Activated CD4-positive, alpha-beta T cell treated with anti-CD3 and anti-CD28 coated beads, Interleukin-2, amount 10 ng/mL, durations not matched to agents 7 days and 5 days (primary cell): Measurements from ENCODE around the gene CACNB1. TPM values are rescaled to one million over a fixed set of nuclear protein-coding genes. Genes with fewer than 3 reads are reported as not detected.
"Not testable (repeated sequence)": the region's sequence is repeated elsewhere in the genome, so short reads cannot be mapped to it uniquely, and the experiment has no call there.

Experiments used
- CTCF ChIA-PET: fragments of 350-600 bp; sonication (Branson Sonifier 250); formaldehyde crosslinking; loops from one replicate; lab custom pipeline; 2021; ENCODE audit warnings: antibody characterized with exemption; lab: Charles Lee
- POLR2A ChIA-PET: fragments of 350-600 bp; sonication (Branson Sonifier 250); formaldehyde crosslinking; loops from one replicate; lab custom pipeline; 2021; ENCODE audit warnings: antibody characterized with exemption; lab: Charles Lee
- DNase-seq: peaks from one replicate; pipeline ENCODE4 v3.0.0-alpha.2; 2020
- H3K27ac Mint-ChIP-seq: one replicate; pipeline ENCODE4 v1.8.0; 2021; ENCODE audit warnings: mild to moderate bottlenecking, moderate library complexity, mixed read lengths
- H3K27me3 Mint-ChIP-seq: one replicate; pipeline ENCODE4 v1.8.0; 2021; ENCODE audit warnings: mixed read lengths
- H3K36me3 Mint-ChIP-seq: one replicate; pipeline ENCODE4 v1.8.0; 2021; ENCODE audit warnings: low read depth, mixed read lengths
- H3K4me1 Mint-ChIP-seq: one replicate; pipeline ENCODE4 v1.8.0; 2021; ENCODE audit warnings: mixed read lengths
- H3K4me3 Mint-ChIP-seq: one replicate; pipeline ENCODE4 v1.8.0; 2021; ENCODE audit warnings: mild to moderate bottlenecking, moderate library complexity, mixed read lengths
- H3K9me3 Mint-ChIP-seq: one replicate; pipeline ENCODE4 v1.8.0; 2021; ENCODE audit warnings: mixed read lengths
- total RNA-seq, 2 experiments: library from RNA; stranded (reverse); gene quantifications; one replicate each; pipeline ENCODE4 v1.2.3, GENCODE V29; 2021

The CACNB1 gene
- total RNA-seq, 2 experiments from 2014 or later = 14.8 to 18.3 TPM

DNA sequence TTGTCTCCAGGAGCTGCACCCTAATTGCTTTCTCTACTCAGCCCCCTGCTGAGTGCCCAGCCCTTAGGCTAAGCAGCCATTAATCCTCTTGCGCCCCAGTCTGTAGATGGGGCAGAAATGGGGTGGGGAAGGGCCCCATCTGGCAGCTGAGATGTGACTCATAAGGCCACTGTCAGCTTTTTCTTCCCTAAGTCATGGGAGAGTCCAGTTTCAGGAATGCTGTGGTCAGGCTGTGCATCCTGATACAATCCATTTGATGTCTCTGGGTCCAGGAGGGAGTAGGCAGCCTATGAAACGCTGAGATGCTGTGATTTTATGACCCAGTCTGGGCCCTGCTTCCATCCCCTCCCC lies 58.3 kb downstream of the CACNB1 start:
- H3K27me3 Mint-ChIP-seq = no peaks in the 10 kb centered on the region
- no peaks in the 10 kb centered on the region for H3K9me3 Mint-ChIP-seq
- POLR2A ChIA-PET = no interaction called here
- no peaks in the 10 kb centered on the region for H3K36me3 Mint-ChIP-seq
- CTCF ChIA-PET = interaction anchor here (0.6 to 1.9 kb wide), 5 partner anchors 14 to 175 kb away, joined by 3 to 6 read pairs (median 4); no protein-coding TSS in a partner anchor
- DNase-seq = no peak
- no peak overlapping the region for H3K4me3 Mint-ChIP-seq
- no peak overlapping the region for H3K27ac Mint-ChIP-seq
- no peaks in the 10 kb centered on the region for H3K4me1 Mint-ChIP-seq

DNA sequence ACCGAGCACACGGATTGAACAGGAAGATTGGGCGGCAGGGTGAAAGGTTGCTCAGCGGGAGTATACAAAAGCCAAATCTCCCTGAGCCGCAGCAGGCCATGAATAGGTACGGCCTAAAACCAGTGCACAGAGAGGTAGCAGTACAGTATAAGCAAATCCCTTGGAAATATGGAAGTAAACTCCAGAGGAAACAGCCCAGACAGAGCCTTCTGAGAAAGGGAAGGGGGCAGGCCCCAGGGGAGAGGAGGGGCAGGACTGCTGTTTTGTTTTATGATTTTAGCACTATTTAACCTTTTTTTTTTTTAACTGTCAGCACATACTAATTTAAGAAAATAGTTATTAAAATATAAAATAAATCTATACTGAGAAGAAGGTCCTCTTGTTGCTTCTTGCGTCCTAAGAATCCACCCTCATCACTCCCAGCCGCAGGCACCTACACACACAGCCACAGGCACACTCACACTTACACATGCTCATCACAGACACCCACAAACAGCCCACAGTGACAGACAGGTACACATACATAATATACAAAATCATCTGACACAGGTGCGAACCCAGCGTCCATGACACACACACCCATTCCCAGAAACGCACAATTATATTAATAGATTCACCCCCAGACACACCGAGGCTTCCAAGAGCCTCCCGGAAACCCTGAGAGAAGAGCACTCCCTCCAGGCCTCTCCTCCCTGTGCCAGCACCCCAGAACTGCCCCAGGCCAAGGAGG lies 58.9 kb downstream of the CACNB1 start:
- ChIA-PET CTCF (interaction anchor here (0.6 to 1.9 kb wide), 5 partner anchors 13 to 175 kb away, joined by 3 to 6 read pairs (median 4); partner anchors contain the start of gene PLXDC1), POLR2A (no interaction called here)
- no peaks in the 10 kb centered on the region for H3K4me1 Mint-ChIP-seq
- H3K36me3 Mint-ChIP-seq = no peaks in the 10 kb centered on the region
- no peaks in the 10 kb centered on the region for H3K27me3 Mint-ChIP-seq
- no peaks in the 10 kb centered on the region for H3K9me3 Mint-ChIP-seq
- no peak for DNase-seq
- H3K4me3 Mint-ChIP-seq = no peak overlapping the region
- no peak overlapping the region for H3K27ac Mint-ChIP-seq

DNA sequence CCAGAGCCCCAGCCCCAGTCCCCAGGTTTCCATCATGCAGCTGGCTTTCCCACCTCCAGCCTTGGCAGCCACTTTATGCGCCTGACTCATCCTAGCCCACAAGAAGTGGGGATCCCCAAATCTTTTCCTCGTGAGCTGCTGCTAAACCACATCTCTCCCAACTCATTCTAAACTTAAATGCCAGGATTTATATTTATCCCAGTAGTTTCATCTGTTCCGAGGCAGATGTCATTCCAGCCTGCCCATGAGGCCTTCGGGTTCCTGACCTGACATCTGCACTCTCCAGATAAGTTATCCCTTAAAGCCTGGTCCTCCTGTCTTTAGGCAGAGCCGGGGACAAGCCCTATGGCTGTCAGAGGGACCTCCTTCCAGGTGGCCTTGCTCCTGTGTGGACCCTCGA lies 62.6 kb downstream of the CACNB1 start:
- Mint-ChIP-seq H3K36me3 (no peaks in the 10 kb centered on the region), H3K4me1 (no peaks in the 10 kb centered on the region), H3K4me3 (no peak overlapping the region)

DNA sequence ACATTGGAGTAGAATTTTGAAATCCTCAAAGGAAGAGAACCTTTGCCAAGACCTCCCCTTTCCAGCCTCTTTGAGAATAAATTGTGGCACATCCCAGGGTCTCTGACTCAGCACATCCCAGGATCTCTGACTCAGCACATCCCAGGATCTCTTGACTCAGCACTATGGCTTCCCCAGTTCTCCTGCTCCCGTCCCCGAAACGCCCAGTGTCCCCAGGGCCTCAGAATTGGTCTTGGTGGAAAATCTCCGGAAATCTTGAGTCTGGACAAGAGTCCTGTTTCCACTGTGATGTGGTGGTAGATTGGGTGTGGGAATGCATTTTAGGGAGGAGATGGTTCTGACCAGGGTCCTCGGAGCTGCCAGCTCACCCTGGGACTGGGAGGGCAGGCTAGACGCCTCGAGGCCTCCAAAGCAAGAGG lies 65.3 kb downstream of the CACNB1 start:
- ChIA-PET POLR2A (no interaction called here), CTCF (no interaction called here)
- H3K36me3 Mint-ChIP-seq = no peaks in the 10 kb centered on the region
- no peak overlapping the region for H3K4me3 Mint-ChIP-seq
- DNase-seq = no peak
- no peak overlapping the region for H3K27ac Mint-ChIP-seq
- no peaks in the 10 kb centered on the region for H3K9me3 Mint-ChIP-seq
- no peaks in the 10 kb centered on the region for H3K27me3 Mint-ChIP-seq
- H3K4me1 Mint-ChIP-seq = no peaks in the 10 kb centered on the region

More for the DNA sequence above, 62.6 kb downstream of the CACNB1 start:
- no peaks in the 10 kb centered on the region for H3K27me3 Mint-ChIP-seq
- ChIA-PET POLR2A (no interaction called here), CTCF (no interaction called here)
- no peak overlapping the region for H3K27ac Mint-ChIP-seq
- no peak for DNase-seq
- H3K9me3 Mint-ChIP-seq = no peaks in the 10 kb centered on the region

DNA sequence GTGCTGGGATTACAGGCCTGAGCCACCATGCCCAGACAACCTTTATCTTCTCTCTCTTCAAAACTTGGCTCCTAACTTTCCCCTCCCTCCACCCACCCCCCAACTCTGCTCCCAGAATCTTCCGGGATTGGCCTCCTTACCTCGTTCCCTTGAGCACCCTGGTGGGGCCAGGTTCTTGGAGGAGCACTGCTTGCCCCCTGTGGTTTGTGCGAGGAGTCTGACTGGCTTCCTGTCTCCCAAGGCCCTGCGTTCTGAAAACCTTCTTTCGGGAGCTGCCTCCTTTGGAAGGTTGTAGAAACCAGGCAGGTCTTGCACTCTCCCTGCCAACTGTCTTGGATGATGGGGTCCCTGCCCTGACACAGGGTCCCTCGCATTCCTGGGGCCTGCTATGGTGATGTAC lies 65.9 kb downstream of the CACNB1 start:
- CTCF ChIA-PET = no interaction called here
- Mint-ChIP-seq H3K36me3 (no peaks in the 10 kb centered on the region), H3K27ac (no peak overlapping the region), H3K4me3 (no peak overlapping the region), H3K27me3 (no peaks in the 10 kb centered on the region), H3K9me3 (no peaks in the 10 kb centered on the region), H3K4me1 (no peaks in the 10 kb centered on the region)
- DNase-seq = no peak
- POLR2A ChIA-PET = no interaction called here

DNA sequence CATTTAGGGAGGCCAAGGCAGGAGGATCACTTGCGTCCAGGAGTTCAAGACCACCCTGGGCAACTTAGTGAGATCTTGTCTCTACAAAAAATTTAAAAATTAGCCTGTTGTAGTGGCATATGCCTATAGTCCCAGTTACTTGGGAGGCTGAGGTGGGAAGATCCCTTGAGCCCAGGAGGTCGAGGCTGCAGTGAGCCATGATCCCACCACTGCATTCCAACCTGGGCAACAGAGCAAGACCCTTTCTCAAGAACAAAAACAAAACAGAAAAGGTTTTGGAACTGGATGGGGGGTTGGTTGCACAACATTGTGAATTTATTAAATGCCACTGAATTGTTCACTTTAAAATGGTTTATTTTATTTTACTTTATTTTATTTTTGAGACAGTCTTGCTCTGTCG lies 67.3 kb downstream of the CACNB1 start:
- Mint-ChIP-seq H3K9me3 (no peaks in the 10 kb centered on the region), H3K27ac (no peak overlapping the region), H3K36me3 (no peaks in the 10 kb centered on the region), H3K4me1 (no peaks in the 10 kb centered on the region), H3K4me3 (no peak overlapping the region), H3K27me3 (no peaks in the 10 kb centered on the region)
- DNase-seq = no peak
- ChIA-PET CTCF (no interaction called here), POLR2A (no interaction called here)

DNA sequence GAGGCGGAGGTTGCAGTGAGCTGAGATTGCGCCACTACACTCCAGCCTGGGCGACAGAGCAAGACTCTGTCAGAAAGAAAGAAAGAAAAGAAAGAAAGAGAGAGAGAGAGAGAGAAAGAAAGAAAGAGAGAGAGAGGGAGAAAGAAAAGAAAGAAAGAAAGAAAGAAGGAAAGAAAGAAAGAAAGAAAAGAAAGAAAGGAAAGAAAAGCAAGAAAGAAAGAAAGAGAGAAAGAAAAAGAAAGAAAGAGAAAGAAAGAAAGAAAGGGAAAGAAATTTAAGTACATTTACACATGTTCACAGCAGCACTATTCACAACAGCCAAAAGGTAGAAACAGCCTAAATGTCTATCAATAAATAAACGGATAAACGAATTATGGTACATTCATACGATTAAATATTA lies 67.9 kb downstream of the CACNB1 start:
- H3K9me3 Mint-ChIP-seq, H3K4me1 Mint-ChIP-seq, H3K4me3 Mint-ChIP-seq, CTCF ChIA-PET, H3K27me3 Mint-ChIP-seq, H3K36me3 Mint-ChIP-seq, POLR2A ChIA-PET, DNase-seq, H3K27ac Mint-ChIP-seq: not testable (repeated sequence)

DNA sequence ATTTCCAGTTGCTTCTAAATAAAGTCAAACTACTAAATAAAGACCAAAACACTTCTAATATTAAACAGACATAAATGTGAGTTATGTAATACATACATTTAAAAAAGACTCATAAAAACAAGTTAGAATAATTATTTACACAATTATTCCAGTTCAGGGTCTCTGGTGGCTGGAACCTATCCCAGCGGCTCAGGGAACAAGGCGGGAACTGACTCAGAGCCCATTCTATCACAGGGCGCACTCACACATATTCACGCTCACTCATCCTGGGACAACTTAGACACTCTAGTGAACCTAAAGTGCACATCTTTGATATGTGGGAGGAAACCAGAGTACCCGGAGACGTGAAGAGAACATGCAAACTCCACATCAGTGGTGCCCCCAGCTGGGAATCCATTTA lies 71.0 kb downstream of the CACNB1 start:
- Mint-ChIP-seq H3K9me3 (no peaks in the 10 kb centered on the region), H3K4me1 (no peaks in the 10 kb centered on the region), H3K36me3 (no peaks in the 10 kb centered on the region), H3K4me3 (no peak overlapping the region), H3K27me3 (no peaks in the 10 kb centered on the region), H3K27ac (no peak overlapping the region)
- ChIA-PET POLR2A (no interaction called here), CTCF (no interaction called here)
- no peak for DNase-seq

DNA sequence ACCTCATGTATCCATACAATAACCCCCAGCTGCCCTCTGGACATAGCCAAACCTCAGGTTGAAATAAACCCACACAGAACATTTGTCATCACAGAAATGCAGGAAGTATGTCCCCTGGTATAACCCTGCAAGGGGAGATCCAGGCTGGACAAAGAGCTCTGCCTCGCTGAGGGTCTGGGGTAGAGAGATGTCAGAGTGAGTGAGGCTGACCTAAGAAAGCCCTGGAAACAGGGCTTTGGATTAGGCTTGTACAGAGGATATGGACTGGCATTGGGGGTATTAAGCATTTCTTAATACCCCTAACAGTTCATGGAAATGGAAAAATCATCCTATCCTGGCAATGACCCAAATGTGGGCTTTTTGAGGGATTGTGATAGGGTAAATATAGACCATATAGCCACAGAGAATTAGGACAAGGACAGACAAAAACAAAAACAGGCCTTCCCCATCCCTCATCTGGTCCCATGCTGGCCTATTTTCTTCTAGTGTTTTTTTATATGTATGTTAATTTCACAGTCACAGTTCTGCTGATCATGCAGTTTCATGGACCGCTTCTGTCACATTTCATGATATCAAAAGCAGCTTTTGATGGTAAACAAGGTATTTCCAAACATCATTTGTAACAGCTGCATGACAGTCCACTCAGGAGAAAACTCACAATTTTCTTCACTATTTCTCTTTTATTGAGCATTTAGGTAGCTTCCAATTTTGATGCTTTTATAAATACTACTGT lies 72.2 kb downstream of the CACNB1 start:
- no peaks in the 10 kb centered on the region for H3K9me3 Mint-ChIP-seq
- no peaks in the 10 kb centered on the region for H3K36me3 Mint-ChIP-seq
- CTCF ChIA-PET = interaction anchor here (0.5 to 1.8 kb wide), 3 partner anchors 13 to 351 kb away, joined by 3 to 6 read pairs (median 4); no protein-coding TSS in a partner anchor
- POLR2A ChIA-PET = no interaction called here
- no peaks in the 10 kb centered on the region for H3K4me1 Mint-ChIP-seq
- no peak overlapping the region for H3K27ac Mint-ChIP-seq
- H3K27me3 Mint-ChIP-seq = no peaks in the 10 kb centered on the region
- H3K4me3 Mint-ChIP-seq = no peak overlapping the region
- no peak for DNase-seq

DNA sequence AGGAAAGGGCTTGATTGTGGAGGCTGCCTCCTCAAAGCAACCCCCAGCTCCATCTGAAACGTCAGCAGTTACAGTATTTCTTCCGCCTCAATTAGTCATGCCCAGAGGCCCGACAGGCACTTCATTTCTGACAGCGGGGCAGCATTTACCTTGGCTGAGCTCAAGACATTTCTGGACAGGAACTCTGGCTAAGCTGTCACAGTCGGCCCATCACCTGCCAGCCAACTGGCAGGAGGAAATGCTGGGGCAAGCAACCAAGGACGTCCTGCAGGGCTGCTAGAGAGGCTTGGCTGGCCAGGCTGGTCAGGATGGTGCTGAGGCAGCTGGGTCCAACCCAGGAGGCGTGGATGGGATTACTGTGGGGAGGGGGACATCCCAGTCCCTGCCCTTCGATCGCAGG lies 73.8 kb downstream of the CACNB1 start:
- no peak overlapping the region for H3K27ac Mint-ChIP-seq
- no peak for DNase-seq
- no peaks in the 10 kb centered on the region for H3K36me3 Mint-ChIP-seq
- POLR2A ChIA-PET = no interaction called here
- H3K4me1 Mint-ChIP-seq = no peaks in the 10 kb centered on the region
- H3K4me3 Mint-ChIP-seq = no peak overlapping the region
- CTCF ChIA-PET = interaction anchor here (0.6 to 1.2 kb wide), 3 partner anchors 51 to 220 kb away, joined by 3 to 4 read pairs (median 3); no protein-coding TSS in a partner anchor
- H3K27me3 Mint-ChIP-seq = no peaks in the 10 kb centered on the region
- H3K9me3 Mint-ChIP-seq = no peaks in the 10 kb centered on the region

Other genes with a start within 250 kb of the CACNB1 start
- not detected for gene FBXO47, start 230.3 kb downstream of the CACNB1 start, total RNA-seq
- 1 to 10 TPM; 6.0 to 6.3 TPM for gene PLXDC1, start 46.0 kb downstream of the CACNB1 start, total RNA-seq
- gene ARL5C, start 31.5 kb downstream of the CACNB1 start, total RNA-seq = under 1 TPM in 1 of 2 experiments, not detected in 1; 0.15 TPM
- 1,000 to 10,000 TPM; 1,832 to 1,924 TPM for gene RPL19, start 2.6 kb upstream of the CACNB1 start, total RNA-seq
- not detected for gene STAC2, start 28.3 kb upstream of the CACNB1 start, total RNA-seq
- 10 to 100 TPM; 13.1 to 13.7 TPM for gene FBXL20, start 204.0 kb upstream of the CACNB1 start, total RNA-seq